HG03095 (cell line): ENCODE results near the gene SERF2.

Experiments
- ATAC-seq: cut with Tn5 transposase; IDR thresholded peaks from one replicate; pipeline ENCODE4 v1.9.1; 2021; ENCODE audit warnings: moderate library complexity; ENCODE audit not compliant: unreplicated experiment

The SERF2 gene

DNA sequence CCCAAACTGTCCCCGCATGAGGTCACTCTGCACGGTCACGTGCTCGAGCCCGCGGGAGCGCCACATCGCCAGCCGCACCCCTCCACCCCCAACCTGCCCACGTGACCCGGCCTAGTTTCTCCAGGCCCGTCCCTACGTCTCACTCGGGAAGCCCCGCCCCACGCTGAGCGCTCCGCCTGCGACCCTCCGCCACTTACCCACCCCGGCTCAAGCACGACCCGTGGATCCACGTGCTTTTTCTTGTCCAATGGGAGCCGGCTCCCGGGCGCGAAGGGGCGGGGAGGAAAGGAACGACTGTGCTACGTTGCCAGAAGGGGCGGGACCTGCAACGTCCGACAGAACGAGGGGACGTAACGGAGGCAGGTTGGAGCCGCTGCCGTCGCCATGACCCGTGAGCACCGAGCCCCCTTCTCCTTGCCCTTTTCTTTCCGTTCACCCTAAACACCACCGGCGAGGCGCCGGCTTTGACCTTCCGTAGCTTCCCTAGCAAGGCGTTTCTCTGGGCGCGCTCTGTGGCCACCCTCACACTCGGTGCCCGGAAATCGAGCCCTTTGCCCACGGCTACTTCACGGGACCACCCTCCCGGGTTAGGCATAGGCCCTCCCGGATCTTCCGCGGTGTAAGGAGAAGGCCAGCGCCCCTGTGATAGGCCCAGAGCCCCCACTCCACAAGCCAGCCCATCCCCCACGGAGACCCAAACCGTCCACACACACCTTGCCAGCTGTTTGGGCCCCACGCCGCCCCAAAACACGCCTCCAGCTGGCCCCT is at the start of gene SERF2:
TSS of gene SERF2 (plus strand) at position 328 of the 768 bp plus-strand sequence. CDS start at position 385, 57 bp downstream.
- peak; percentile 71 for ATAC-seq

DNA sequence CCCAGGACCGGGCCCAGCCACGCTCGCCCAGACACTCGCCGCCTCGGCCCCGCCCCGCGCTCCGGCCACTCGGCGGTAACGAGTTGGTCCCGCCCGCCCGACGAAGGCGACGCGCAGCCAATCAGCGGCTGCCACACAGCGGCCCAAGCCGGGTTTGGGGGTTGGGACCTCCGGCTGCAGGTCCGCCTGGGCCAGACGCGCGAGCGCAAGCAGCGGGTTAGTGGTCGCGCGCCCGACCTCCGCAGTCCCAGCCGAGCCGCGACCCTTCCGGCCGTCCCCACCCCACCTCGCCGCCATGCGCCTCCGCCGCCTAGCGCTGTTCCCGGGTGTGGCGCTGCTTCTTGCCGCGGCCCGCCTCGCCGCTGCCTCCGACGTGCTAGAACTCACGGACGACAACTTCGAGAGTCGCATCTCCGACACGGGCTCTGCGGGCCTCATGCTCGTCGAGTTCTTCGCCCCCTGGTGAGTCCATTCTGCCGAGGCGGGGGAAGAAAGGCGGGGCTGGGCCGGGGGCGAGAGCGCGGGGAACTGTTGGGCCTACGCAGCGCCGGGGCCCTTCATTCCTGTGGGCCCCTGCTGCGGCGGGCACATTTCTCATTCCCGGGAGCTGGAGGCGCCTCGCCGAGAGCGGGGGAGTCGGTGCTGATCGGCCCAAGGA is 45.7 kb upstream of the SERF2 start, which contains the start of gene PDIA3:
TSS of gene PDIA3 (plus strand) at position 194 of the 658 bp plus-strand sequence. CDS start at position 296, 102 bp downstream.
- peak; percentile 59 for ATAC-seq

DNA sequence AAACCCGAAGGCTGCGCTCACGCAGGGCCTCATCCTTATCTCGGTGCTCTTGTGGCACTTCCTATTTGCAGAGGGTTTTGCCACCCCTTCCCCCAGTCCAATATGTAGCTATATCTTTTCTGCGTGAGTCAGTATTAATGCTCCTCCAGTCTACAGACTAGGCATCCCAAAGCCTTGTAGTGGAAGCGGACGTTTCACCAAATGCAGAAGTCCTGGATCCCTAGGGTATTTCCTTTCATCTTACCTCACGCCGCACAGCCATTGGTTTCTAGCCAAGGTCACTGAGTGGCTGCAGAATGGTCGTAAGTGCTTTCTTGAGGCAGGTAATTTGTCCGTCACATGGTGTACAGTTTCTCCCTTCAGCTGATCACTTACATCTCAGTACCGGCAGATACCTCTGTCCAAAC is 45.2 kb upstream of the SERF2 start:
- peak; percentile 3 for ATAC-seq

DNA sequence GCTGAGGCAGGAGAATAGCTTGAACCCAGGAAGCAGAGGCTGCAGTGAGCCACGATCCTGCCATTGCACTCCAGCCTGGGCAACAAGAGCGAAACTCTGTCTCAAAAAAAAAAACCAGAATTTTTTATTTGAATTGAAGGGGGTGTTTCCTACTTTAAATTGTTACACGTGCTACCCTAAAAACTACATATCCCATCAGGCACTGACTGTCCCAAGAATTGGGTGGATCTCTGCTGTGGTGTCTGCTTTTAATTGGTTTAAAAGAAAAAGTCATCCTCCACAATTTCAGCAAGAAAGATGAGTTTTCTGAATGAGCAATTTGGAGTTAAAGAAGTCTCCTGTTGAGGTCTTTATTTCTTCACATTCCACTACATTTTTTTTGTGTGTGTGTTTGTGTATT is 43.7 kb upstream of the SERF2 start:
- no peak for ATAC-seq

DNA sequence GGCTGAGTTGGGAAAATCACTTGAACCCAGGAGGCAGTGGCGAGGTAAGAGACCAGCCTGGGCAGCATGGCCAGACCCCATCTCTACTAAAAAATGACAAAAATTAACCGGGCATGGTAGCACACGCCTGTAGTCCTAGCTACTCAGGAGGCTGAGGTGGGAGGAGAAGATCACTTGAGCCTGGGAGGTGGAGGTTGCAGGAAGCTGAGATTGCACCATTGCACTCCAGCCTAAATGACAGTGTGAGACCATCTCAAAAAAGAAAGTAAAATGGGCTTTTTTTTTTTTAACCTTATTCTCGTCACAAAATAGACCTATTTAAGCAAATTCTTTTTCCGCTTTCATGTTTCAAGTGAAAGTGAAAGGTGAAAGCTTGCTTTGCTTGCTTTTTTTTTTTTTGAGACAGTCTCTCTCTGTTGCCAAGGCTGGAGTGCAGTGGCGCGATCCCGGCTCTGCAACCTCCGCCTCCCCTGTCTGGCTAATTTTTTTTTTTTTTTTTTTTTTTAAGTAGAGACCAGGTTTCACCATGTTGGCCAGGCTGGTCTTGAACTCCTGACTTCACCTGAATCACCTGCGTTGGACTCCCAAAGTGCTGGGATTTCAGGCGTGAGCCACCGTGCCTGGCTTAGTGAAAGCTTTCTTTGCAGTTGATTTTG is 42.3 kb upstream of the SERF2 start:
- ATAC-seq, result peak; percentile 46

GRCh38 chr15:43751885-43752284 is 40.2 kb upstream of the SERF2 start:
- ATAC-seq, result no peak

DNA sequence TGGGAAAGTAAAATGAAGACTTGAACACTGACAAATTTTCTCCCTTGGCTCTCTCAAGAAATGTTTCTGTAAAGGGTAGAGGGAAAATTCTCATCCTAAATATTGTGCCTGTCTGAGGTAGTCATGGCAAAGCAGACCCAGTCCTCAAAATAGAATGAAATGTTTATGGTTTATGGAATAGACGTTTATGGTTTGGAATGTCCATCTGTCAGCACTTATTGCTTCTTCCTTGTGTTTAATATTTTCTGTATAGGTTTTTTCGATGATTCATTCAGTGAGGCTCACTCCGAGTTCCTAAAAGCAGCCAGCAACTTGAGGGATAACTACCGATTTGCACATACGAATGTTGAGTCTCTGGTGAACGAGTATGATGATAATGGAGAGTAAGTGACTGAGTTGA is 29.3 kb upstream of the SERF2 start:
- no peak for ATAC-seq

DNA sequence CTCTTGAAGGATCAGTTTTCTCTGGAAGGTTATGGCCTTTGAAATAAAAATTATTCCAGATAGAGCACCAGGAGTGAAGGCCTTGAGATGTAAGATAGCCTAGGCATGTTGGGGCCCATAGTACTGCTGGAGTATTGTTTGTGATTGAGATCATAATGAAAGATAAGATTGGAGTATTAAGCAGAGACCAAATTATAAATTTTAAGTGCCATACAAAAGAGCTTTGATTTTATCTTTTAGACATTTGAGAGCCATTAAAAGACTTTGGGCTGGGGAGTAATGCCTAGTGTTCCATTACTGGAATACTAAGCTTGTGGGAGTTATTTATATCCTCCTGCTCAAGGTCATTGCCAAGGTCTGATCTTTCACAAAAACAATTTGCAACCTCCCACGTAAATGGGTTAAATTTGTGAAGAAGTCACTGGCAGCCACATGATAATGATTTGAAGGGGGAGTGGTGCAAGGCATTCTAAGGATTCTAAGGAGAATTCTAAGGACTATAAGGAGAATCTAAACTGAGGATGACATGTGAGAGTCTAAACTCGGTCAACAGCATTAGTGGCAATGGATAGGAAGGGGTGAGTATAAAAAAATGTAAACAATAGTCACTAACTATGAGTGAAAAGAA is 28.2 kb upstream of the SERF2 start:
- ATAC-seq, result no peak

DNA sequence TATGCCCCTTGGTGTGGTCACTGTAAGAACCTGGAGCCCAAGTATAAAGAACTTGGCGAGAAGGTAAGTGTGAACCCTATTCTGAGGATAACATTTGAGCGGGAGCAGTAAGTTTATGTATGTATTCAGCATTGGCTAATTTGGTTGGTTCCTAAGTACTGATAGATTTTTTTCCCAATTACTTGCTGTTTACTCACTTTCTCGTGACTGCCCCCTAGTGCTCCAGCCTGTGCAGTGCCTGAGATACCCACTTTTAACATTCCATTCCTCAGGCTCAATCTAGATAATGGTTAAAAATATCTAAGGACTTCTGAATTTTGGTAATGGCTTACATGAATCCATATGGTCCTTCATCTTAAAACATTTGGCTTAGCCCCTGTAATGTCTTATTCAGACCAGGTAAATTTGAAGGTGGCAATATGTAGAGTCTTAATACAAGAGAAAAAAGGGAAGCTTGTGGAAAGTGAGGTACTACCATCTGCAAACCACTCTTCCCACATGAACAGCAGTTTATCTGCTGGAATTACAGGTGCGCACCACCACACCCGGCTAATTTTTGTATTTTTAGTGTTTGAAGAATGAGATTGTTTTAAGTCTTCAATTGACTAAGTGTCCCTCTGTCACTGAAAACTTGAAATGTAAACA is 22.4 kb upstream of the SERF2 start:
- no peak for ATAC-seq

- no peak for ATAC-seq
These were observed 20.3 kb upstream of the SERF2 start for GRCh38 chr15:43771816-43772215.

DNA sequence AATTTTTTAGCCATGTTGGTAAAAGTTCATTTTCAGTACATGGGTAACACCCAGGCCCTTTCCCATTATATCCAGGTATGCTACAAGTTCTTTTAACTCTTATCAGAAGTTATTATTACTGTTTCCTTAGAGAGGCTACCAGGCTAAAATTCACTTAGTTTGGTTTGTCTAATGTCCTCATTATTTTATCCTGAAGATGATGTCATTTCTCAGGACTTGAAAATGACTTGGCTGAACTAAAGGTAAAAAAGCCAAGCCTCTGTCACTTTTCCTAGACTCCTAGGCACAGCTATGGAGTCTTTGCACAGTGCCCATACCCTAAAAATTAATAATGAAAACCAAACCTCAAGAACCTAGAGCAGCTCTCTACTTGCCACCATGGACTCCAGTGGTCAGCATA is 19.5 kb upstream of the SERF2 start:
- ATAC-seq, result no peak

- ATAC-seq, result no peak
These were observed 18.1 kb upstream of the SERF2 start for GRCh38 chr15:43774062-43774461.

DNA sequence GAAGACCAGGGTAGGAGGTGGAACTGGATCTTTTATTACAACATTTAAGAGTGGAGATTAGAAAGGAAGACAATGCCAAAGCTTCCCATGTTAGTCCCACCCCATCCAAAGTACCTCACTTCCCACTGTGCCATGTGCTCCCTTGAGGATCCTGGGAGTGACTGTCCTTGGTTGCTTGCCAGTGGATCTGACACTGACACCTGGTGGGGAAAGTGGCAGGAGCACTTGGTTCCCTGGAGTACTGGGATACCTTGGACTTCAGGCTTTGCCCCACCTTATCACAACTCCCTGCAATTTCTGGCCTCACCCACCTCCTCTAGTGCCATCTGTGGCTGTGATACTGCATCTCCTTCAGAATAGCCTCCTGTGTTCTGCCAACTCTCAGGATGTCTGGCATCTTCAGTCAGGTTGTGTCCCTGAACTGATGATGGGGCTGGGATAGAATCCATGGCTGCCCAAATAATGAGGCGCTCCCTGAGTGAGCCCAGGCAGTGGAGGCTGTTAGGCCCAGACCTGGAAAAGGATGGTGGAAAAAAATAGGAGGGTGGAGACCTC is 16.6 kb upstream of the SERF2 start:
- ATAC-seq, result no peak

GRCh38 chr15:43776101-43776717 is 15.9 kb upstream of the SERF2 start:
- peak; percentile 71 for ATAC-seq

DNA sequence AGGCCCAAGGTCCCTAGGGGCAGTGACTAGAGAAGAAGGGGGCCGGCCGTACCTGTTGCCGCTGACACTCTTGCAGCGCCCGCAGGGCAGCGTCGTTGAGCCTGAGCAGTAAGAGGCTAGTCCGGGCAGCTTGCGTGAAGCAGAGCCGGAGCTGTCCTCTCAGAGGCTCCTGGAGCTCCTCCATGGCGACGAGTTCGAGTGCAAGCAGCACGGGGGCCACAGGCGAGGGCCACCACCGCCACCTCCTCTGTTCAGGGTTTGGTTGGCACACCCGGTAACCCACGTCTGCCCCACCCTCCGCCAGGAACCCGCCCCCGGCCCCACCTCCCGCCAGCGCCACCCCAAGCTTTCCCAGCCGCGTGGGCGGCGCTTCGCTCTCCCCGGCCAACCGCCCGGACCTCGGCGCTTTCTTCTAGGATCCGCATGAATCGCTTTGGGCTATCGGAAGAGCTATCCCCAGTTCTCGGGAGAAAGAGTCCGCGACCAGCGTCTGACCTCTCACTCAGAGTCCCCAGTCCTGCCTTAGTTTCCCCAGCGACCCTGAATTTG is 15.3 kb upstream of the SERF2 start, which contains the start of gene ELL3:
TSS of gene ELL3 (minus strand) at position 249 of the 549 bp plus-strand sequence. CDS start at position 184, 65 bp downstream.
- peak; percentile 23 for ATAC-seq

- ATAC-seq, result peak; percentile 41
These were observed 14.7 kb upstream of the SERF2 start for GRCh38 chr15:43777267-43777914.

GRCh38 chr15:43779016-43779415 is 13.1 kb upstream of the SERF2 start:
- no peak for ATAC-seq

- ATAC-seq, result no peak
These were observed 2.7 kb upstream of the SERF2 start for GRCh38 chr15:43789409-43789808.
